ENCODE results near the gene JADE2.

GRCh38 chr5:134502259-134502658 is 23.2 kb upstream of the JADE2 start:
- TF ChIP-seq REST (IDR thresholded peaks at IDR 0.05; ENCODE audit: low read depth) (no peak), TAF1 (IDR thresholded peaks at IDR 0.05; ENCODE audit: low read depth) (no peak), RAD21 (IDR thresholded peaks at IDR 0.05; ENCODE audit: low read depth) (no peak), EP300 (IDR thresholded peaks at IDR 0.05; ENCODE audit: borderline replicate concordance) (no peak), TEAD4 (IDR thresholded peaks at IDR 0.05) (no peak), FOXM1 (IDR thresholded peaks at IDR 0.05; ENCODE audit: borderline replicate concordance, low read depth) (no peak), MAX (IDR thresholded peaks at IDR 0.05) (no peak), CREB1 (IDR thresholded peaks at IDR 0.05; ENCODE audit: low read depth) (no peak), USF1 (IDR thresholded peaks at IDR 0.05) (no peak)

Data from Ishikawa (cell line).